ENCODE data around the gene ADAMTSL1. TPM values are rescaled to one million over a fixed set of nuclear protein-coding genes. Genes with fewer than 3 reads are reported as not detected.

Gene ADAMTSL1
- total and polyA plus RNA-seq, 2 of the 8 experiments (the other 6 are each of a cell fraction or from before 2014, with no cell fraction given), result 0.84 to 1.1 TPM

DNA sequence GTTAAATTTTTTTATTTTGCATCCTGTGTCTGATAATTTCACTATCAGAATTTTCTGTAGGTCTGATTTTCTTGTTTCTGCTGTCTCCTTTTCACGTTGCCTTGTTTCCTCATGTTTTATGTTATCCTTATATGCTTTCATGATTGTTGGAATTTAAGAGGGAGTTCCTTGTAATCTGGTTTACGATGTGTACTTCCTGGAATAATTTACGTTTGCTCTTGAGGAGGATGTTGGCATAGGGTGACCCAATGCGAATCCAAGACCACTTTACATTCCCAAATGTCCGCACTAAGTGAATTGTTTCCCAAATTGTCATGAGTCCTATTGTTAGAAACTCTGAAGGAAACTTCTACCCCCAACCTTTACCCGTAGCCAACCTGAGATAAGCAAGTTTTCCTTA is 80.3 kb downstream of the ADAMTSL1 start:
- Histone ChIP-seq H3K56ac (replicated peaks; ENCODE audit: insufficient read length, low read depth, low read length) (no peak overlapping the region), H4K91ac (replicated peaks; ENCODE audit: insufficient read length, low read length) (no peak overlapping the region), H2BK120ac (replicated peaks; ENCODE audit: low read depth, low read length) (no peak overlapping the region), H3K4me2 (ENCODE audit: insufficient read depth in 1 of 2, low read depth in 2 of 2, low read length in 2 of 2) (no peak overlapping the region), H3K23me2 (ENCODE audit: low read depth, low read length) (no peaks in the 10 kb centered on the region), H3K9me3 (ENCODE audit: insufficient read depth in 2 of 2, low read depth in 1 of 2, low read length in 1 of 2) (peaks cover 0 to 2% of the 10 kb centered on the region in 2 experiments; a peak in 1 of 4 replicates), H3K4me1 (replicated peaks in 1 of 4; ENCODE audit: control insufficient read depth in 3 of 4, insufficient read depth in 4 of 4, low read length in 3 of 4) (no peaks in the 10 kb centered on the region), H3K4ac (replicated peaks; ENCODE audit: insufficient read length, low read depth, low read length) (no peak overlapping the region), H2BK20ac (ENCODE audit: low read length) (no peak overlapping the region), H3K14ac (ENCODE audit: insufficient read length) (no peak overlapping the region), H3K18ac (ENCODE audit: extremely low read depth, low read length) (no peak overlapping the region), H3K79me2 (ENCODE audit: control insufficient read depth in 1 of 2, insufficient read depth in 2 of 2, low read length in 2 of 2) (no peaks in the 10 kb centered on the region), H3K4me3 (ENCODE audit: extremely low read depth in 1 of 4, insufficient read depth in 2 of 4, low read depth in 3 of 4, low read length in 4 of 4) (no peak overlapping the region), H4K8ac (ENCODE audit: extremely low read depth, insufficient read depth, low read length) (no peak overlapping the region), H3K36me3 (ENCODE audit: control insufficient read depth in 2 of 4, insufficient read depth in 4 of 4, low read length in 3 of 4) (no peaks in the 10 kb centered on the region), H2BK15ac (ENCODE audit: low read length) (no peak overlapping the region), H2BK5ac (ENCODE audit: low read depth, low read length) (no peak overlapping the region), H3K79me1 (ENCODE audit: low read depth, low read length) (no peaks in the 10 kb centered on the region), H3K9ac (replicated peaks in 1 of 4; ENCODE audit: extremely low read depth in 1 of 4, low read depth in 3 of 4, low read length in 3 of 4) (no peak overlapping the region), H3K27ac (ENCODE audit: low read depth, low read length) (no peak overlapping the region), H4K20me1 (replicated peaks in 1 of 2; ENCODE audit: control insufficient read depth in 1 of 2, insufficient read depth in 2 of 2, low read length in 2 of 2) (no peaks in the 10 kb centered on the region), H2BK12ac (ENCODE audit: low read depth, low read length) (no peak overlapping the region), H3K23ac (ENCODE audit: insufficient read length) (no peak overlapping the region), H4K5ac (ENCODE audit: insufficient read length, low read depth, low read length) (no peak overlapping the region), H2AFZ (ENCODE audit: low read length) (no peak overlapping the region), H2AK5ac (ENCODE audit: low read depth, low read length) (no peak overlapping the region), H3K27me3 (replicated peaks in 1 of 4; ENCODE audit: control insufficient read depth in 3 of 4, extremely low read depth in 1 of 4, insufficient read depth in 3 of 4, low read length in 3 of 4) (no peaks in the 10 kb centered on the region)
- FAIRE-seq (no peak), DNase-seq (ENCODE audit: low read depth in 1 of 2, low spot score in 2 of 2) (no peak)
- 89% methylated on average over 6 of the region's 6 CpGs; no CpG with 5 or more reads in 1 of the 2 experiments for WGBS, 2 experiments (ENCODE audit: extremely low coverage in 1 of 2, insufficient coverage in 1 of 2, insufficient read length in 1 of 2, insufficient replicate concordance in 2 of 2, low coverage in 1 of 2, low lambda C conversion rate in 2 of 2, missing lambda C conversion rate in 1 of 2)
- CTCF ChIA-PET (ENCODE audit: partially characterized antibody), result no interaction called here
- POLR2A ChIA-PET (ENCODE audit: partially characterized antibody), result no interaction called here
- TF ChIP-seq NRF1 (IDR thresholded peaks at IDR 0.05; ENCODE audit: low read depth, low read length) (no peak), JUND (IDR thresholded peaks at IDR 0.05; ENCODE audit: low read length) (no peak), RFX5 (IDR thresholded peaks at IDR 0.05; ENCODE audit: borderline replicate concordance, low read depth, low read length) (no peak), YY1 (IDR thresholded peaks at IDR 0.05; ENCODE audit: low read depth, low read length) (no peak), EP300 (IDR thresholded peaks at IDR 0.05; ENCODE audit: borderline replicate concordance in 1 of 2, low read depth in 2 of 2, low read length in 2 of 2) (no peak), POU5F1 (IDR thresholded peaks at IDR 0.05; ENCODE audit: low read depth, low read length) (no peak), TCF12 (IDR thresholded peaks at IDR 0.05; ENCODE audit: low read depth, low read length) (no peak), POLR2A (IDR thresholded peaks at IDR 0.05; ENCODE audit: control extremely low read depth in 1 of 2, low read depth in 2 of 2, low read length in 2 of 2) (no peak), NANOG (IDR thresholded peaks at IDR 0.05; ENCODE audit: insufficient read depth, low read depth, low read length, poor library complexity, severe bottlenecking) (no peak), KDM1A (IDR thresholded peaks at IDR 0.05; ENCODE audit: borderline replicate concordance, low read length) (no peak), BRCA1 (IDR thresholded peaks at IDR 0.05; ENCODE audit: low read depth, low read length) (no peak), SUZ12 (IDR thresholded peaks at IDR 0.05; ENCODE audit: low read length) (no peak), MAFK (IDR thresholded peaks at IDR 0.05; ENCODE audit: low read depth, low read length) (no peak), ASH2L (IDR thresholded peaks at IDR 0.05; ENCODE audit: low read length) (no peak), SP2 (IDR thresholded peaks at IDR 0.05; ENCODE audit: low read length) (no peak)
- TF ChIP-seq, protein P1, sequence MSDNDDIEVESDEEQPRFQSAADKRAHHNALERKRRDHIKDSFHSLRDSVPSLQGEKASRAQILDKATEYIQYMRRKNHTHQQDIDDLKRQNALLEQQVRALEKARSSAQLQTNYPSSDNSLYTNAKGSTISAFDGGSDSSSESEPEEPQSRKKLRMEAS (IDR thresholded peaks at IDR 0.05), result no peak

All from H1 (cell line).